A673 (cell line): ENCODE data around the gene CDC6. TPM values are rescaled to one million over a fixed set of nuclear protein-coding genes. Genes with fewer than 3 reads are reported as not detected.
A peak's percentile ranks its signal among the peaks of the same experiment; 100 is the strongest.

Experiments used
- BruUV-seq: library from RNA; stranded (reverse); fragments of 400-500 nt; replicated peaks from 2 replicates; lab custom pipeline; 2021; lab: Mats Ljungman, UMichigan
- CTCF ChIA-PET: fragments of 300-600 bp; sonication (Branson Sonifier 250); formaldehyde crosslinking; loops from one replicate; lab custom pipeline; 2022; ENCODE audit warnings: antibody characterized with exemption; lab: Charles Lee
- POLR2A ChIA-PET: fragments of 300-600 bp; sonication (Branson Sonifier 250); formaldehyde crosslinking; loops from one replicate; lab custom pipeline; 2022; ENCODE audit warnings: antibody characterized with exemption; ENCODE audit not compliant: low non-redundant PET; lab: Charles Lee
- DNase-seq: peaks from one replicate; pipeline ENCODE4 v3.0.0-alpha.2; 2015; ENCODE audit warnings: low spot score
- H3K27ac ChIP-seq: fragments of 200-600 bp; sonication (generic); 2 replicates; pipeline ENCODE4 v1.5.1; 2016; ENCODE audit warnings: mixed run types, low read depth, mild to moderate bottlenecking, mixed read lengths, antibody characterized with exemption, low read length; ENCODE audit not compliant: poor library complexity, severe bottlenecking
- H3K27me3 ChIP-seq: fragments of 200-600 bp; sonication (generic); replicated peaks from 2 replicates; pipeline ENCODE4 v1.6.1; 2017; ENCODE audit warnings: mixed run types, low read depth, mild to moderate bottlenecking, mixed read lengths, antibody characterized with exemption, low read length; ENCODE audit not compliant: insufficient read depth, poor library complexity
- H3K36me3 ChIP-seq: fragments of 200-600 bp; sonication (generic); 2 replicates; pipeline ENCODE4 v1.6.1; 2016; ENCODE audit warnings: mixed run types, mild to moderate bottlenecking, mixed read lengths, antibody characterized with exemption, low read length; ENCODE audit not compliant: insufficient read depth, poor library complexity, severe bottlenecking
- H3K4me1 ChIP-seq: fragments of 200-600 bp; sonication (generic); 2 replicates; pipeline ENCODE4 v1.6.1; 2017; ENCODE audit warnings: mixed run types, mild to moderate bottlenecking, mixed read lengths, antibody characterized with exemption, low read length; ENCODE audit not compliant: insufficient read depth, poor library complexity, severe bottlenecking
- H3K4me3 ChIP-seq: fragments of 200-600 bp; sonication (generic); 2 replicates; pipeline ENCODE4 v1.5.1; 2016; ENCODE audit warnings: low read depth, mixed run types, mild to moderate bottlenecking, mixed read lengths, low read length; ENCODE audit not compliant: poor library complexity, severe bottlenecking
- H3K9me3 ChIP-seq: fragments of 200-600 bp; sonication (generic); 2 replicates; pipeline ENCODE4 v1.6.1; 2016; ENCODE audit warnings: mixed run types, low read depth, mild to moderate bottlenecking, mixed read lengths, antibody characterized with exemption, low read length; ENCODE audit not compliant: poor library complexity, severe bottlenecking
- EZH2 ChIP-seq: fragments of 200-600 bp; sonication (generic); IDR thresholded peaks from 2 replicates; pipeline ENCODE4 v1.6.1; 2017; ENCODE audit warnings: borderline replicate concordance, low read depth, mild to moderate bottlenecking, mixed read lengths, antibody characterized with exemption, low read length; ENCODE audit not compliant: poor library complexity, severe bottlenecking
- intact Hi-C: fragments of 100-400 bp; cut with micrococcal nuclease; formaldehyde crosslinking; loops from one replicate; pipeline ENCODE4 v1.10.0; 2022; ENCODE audit not compliant: unreplicated experiment
- total RNA-seq: library from RNA; stranded (reverse); gene quantifications from 2 replicates; pipeline ENCODE4 v1.2.3, GENCODE V29; 2021
- TF ChIP-seq, protein P1 (sequence below): fragments of 300-800, 200-600 bp; sonication (generic); conservative IDR thresholded peaks from 2 replicates; pipeline ENCODE4 v1.5.1; 2017; ENCODE audit warnings: low read depth, mild to moderate bottlenecking, antibody characterized with exemption, low read length, moderate library complexity, mixed read lengths

CDC6 gene
- total RNA-seq, 1 experiment from 2014 or later: 85.7 TPM

DNA sequence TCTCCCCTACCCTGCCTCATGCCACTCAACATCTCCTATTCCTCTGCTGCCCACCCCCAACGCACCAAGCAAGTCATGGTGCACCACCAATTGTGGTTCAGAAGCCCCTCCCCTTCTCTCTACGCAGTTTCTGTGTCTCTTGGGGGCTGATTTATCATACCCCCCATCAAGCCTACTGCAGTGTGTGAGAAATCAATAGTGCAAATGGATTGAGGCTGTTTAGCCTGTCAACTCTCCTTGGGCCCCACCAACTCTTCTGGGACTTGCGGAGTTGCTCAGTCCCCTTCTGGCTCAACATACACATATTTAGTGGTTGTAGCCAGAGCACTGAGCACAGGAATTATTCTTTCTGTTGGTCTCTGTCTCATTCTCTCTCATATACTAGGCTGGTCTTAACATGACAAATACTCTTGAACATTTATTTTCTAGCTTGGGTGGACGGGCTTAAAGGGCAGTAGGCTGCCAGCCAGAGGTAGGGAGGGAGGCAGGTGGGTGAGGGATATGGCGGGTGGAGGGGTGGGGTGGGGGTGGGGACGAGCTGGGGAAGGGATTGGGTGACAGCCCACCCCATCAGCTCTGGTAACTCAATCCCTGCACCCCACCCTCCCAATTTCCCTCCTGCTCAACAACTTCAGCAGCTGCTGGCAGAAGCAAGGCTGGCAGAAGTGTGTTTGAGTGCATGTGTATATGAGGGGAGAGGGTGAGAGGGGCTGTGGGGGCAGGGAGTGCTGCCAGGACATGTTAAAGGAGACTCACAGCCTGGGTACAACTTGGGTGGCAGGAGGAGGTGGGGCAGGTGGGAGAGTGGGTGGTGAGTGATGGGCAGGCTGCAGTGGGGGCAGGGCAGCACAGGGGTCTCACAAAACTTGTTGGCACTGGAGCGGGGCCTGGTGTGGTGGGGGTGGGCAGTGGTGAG is 26.2 kb downstream of the CDC6 start:
- intact Hi-C loops: no loop called here
- Histone ChIP-seq H3K27ac (peak overlapping the region; percentile 61), H3K4me3 (no peak overlapping the region), H3K9me3 (no peaks in the 10 kb centered on the region), H3K27me3 (no peaks in the 10 kb centered on the region), H3K4me1 (peaks cover 50% of the 10 kb centered on the region), H3K36me3 (no peaks in the 10 kb centered on the region)
- POLR2A ChIA-PET: no interaction called here
- BruUV-seq: no TSS peak
- CTCF ChIA-PET: no interaction called here
- no peak for DNase-seq
- no peak for TF ChIP-seq EZH2
- TF ChIP-seq, protein P1, sequence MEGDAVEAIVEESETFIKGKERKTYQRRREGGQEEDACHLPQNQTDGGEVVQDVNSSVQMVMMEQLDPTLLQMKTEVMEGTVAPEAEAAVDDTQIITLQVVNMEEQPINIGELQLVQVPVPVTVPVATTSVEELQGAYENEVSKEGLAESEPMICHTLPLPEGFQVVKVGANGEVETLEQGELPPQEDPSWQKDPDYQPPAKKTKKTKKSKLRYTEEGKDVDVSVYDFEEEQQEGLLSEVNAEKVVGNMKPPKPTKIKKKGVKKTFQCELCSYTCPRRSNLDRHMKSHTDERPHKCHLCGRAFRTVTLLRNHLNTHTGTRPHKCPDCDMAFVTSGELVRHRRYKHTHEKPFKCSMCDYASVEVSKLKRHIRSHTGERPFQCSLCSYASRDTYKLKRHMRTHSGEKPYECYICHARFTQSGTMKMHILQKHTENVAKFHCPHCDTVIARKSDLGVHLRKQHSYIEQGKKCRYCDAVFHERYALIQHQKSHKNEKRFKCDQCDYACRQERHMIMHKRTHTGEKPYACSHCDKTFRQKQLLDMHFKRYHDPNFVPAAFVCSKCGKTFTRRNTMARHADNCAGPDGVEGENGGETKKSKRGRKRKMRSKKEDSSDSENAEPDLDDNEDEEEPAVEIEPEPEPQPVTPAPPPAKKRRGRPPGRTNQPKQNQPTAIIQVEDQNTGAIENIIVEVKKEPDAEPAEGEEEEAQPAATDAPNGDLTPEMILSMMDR: no peak

DNA sequence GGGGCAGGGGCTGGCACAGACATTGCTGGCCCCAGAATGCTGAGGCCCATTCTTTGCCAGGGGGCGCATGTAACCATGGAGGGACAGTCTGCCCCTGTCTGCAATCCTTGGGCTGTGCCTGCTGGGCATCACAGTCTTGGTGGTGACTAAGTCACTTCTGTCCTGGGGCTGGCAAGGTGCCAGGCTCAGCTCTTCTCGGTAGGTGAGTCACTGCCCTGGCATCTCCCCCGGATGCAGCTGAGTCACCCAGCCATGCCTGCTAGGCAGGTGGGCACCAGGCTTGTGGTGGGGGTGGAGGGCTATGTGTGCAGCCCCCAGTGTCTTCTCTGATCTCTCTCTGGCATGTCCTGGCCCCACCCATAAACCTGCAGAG is 26.9 kb downstream of the CDC6 start:
- H3K27ac ChIP-seq: no peak overlapping the region
- H3K27me3 ChIP-seq: no peaks in the 10 kb centered on the region
- ChIA-PET POLR2A (no interaction called here), CTCF (no interaction called here)
- H3K4me1 ChIP-seq: peaks cover 45% of the 10 kb centered on the region
- DNase-seq: peak; percentile 85
- intact Hi-C loops: no loop called here
- no peak for TF ChIP-seq EZH2
- TF ChIP-seq, protein P1: no peak
- no peak overlapping the region for H3K4me3 ChIP-seq
- H3K9me3 ChIP-seq: no peaks in the 10 kb centered on the region
- no peaks in the 10 kb centered on the region for H3K36me3 ChIP-seq
- no TSS peak for BruUV-seq

DNA sequence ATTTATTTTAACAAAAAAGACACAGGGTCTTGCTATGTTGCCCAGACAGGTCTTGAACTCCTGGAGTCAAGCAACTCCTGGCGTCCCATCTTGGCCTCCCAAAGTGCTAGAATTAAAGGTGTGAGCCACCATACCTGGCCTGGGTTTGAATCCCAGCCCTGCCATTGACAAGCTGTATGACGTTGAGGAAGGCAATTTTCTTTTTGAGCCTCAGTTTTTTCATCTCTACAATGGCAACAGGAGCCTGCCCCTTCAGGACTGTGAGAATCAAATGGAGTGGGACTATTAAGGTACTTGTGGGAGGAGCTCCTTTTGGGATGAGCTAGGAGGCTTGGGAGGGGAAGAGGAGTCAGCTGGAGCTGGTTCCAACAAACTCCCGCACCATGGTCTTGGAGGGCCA is 27.5 kb downstream of the CDC6 start:
- H3K36me3 ChIP-seq: no peaks in the 10 kb centered on the region
- no peaks in the 10 kb centered on the region for H3K9me3 ChIP-seq
- H3K27me3 ChIP-seq: no peaks in the 10 kb centered on the region
- no peak for DNase-seq
- ChIA-PET POLR2A (interaction anchor here (0.7 kb wide), 1 partner anchor 73 kb away, joined by 3 read pairs; no protein-coding TSS in a partner anchor), CTCF (no interaction called here)
- BruUV-seq: no TSS peak
- TF ChIP-seq, protein P1: no peak
- no peak for TF ChIP-seq EZH2
- no peak overlapping the region for H3K27ac ChIP-seq
- H3K4me1 ChIP-seq: peaks cover 46% of the 10 kb centered on the region
- intact Hi-C loops: no loop called here
- no peak overlapping the region for H3K4me3 ChIP-seq
